C4-2B (cell line): ENCODE data around the gene IRX3.

ENCODE experiments used
- CTCF ChIP-seq: fragments of 450-650 bp; conservative IDR thresholded peaks from 2 replicates; pipeline ENCODE4 v1.5.1; 2017; ENCODE audit warnings: mild to moderate bottlenecking
- ZFX ChIP-seq: fragments of 450-650 bp; IDR thresholded peaks from 2 replicates; pipeline ENCODE4 v1.6.1; 2017

- TF ChIP-seq CTCF (no peak), ZFX (no peak)
These were observed 33.5 kb downstream of the IRX3 start for GRCh38 chr16:54253118-54253517.
